ENCODE results near the gene RBL2. TPM values are rescaled to one million over a fixed set of nuclear protein-coding genes. Genes with fewer than 3 reads are reported as not detected.

RBL2 gene
- total and polyA plus RNA-seq, 9 of the 15 experiments (the other 6 are each of a cell fraction or from before 2014, with no cell fraction given): 7.8 to 76.3 (median 28.5) TPM

DNA sequence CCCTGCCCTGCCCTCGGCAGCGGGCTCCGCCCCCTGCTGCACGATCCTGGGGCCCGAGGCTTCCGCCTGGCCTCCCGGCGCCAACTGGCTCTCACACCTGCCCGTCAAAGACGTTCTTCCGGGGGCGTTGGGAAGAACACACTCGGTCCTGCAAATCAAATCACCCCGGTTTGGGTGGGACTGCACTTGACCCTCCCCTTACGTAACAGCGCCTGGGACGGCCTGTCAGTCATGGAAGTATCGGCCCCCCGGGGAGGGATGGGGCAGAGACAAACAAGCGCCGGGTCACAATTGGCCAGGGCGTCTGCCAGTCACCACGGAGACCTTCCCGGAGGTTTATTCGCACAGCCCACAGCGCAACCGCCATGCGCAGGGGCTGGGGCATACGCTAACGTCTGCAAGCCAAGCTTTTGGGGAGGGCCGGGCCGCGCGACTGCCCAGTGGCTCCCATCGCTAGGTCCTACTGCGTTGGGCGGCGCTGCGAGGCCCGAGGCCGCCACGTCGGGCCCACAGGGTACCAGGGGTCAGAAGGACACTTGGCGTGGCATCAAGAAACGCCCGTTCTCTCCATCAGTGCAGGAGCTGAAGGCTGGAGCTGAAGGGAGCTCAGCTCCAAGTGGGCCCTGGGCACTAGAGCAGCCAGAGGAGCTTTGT is 69.1 kb downstream of the RBL2 start (continued):
- TF ChIP-seq AFF1 (IDR thresholded peaks at IDR 0.05; ENCODE audit: low read depth in 1 of 2, partially characterized antibody in 2 of 2) (no peak), PRPF4 (IDR thresholded peaks at IDR 0.05; ENCODE audit: insufficient read depth, low read depth, low read length, poor library complexity, severe bottlenecking) (no peak), MAZ (CRISPR knock-in tag; conservative IDR thresholded peaks at IDR 0.05 in 1 of 2, IDR thresholded peaks at IDR 0.05 in 1 of 2) (peak; percentile 85 to 90), PHF20 (IDR thresholded peaks at IDR 0.05; ENCODE audit: partially characterized antibody) (peak; percentile 72), TCF7 (IDR thresholded peaks at IDR 0.05; ENCODE audit: borderline replicate concordance) (no peak), NCOA6 (IDR thresholded peaks at IDR 0.05) (0 out of 2 replicates have a peak, but pooled peaks have one; percentile 36), TRIM25 (IDR thresholded peaks at IDR 0.05; ENCODE audit: borderline replicate concordance) (no peak), NFYB (IDR thresholded peaks at IDR 0.05; ENCODE audit: extremely low read depth, insufficient read length) (peak; percentile 85), TCF15 (CRISPR knock-in tag; IDR thresholded peaks at IDR 0.05) (no peak), ZNF717 (CRISPR knock-in tag; IDR thresholded peaks at IDR 0.05) (no peak)
- TF ChIP-seq, protein P1, sequence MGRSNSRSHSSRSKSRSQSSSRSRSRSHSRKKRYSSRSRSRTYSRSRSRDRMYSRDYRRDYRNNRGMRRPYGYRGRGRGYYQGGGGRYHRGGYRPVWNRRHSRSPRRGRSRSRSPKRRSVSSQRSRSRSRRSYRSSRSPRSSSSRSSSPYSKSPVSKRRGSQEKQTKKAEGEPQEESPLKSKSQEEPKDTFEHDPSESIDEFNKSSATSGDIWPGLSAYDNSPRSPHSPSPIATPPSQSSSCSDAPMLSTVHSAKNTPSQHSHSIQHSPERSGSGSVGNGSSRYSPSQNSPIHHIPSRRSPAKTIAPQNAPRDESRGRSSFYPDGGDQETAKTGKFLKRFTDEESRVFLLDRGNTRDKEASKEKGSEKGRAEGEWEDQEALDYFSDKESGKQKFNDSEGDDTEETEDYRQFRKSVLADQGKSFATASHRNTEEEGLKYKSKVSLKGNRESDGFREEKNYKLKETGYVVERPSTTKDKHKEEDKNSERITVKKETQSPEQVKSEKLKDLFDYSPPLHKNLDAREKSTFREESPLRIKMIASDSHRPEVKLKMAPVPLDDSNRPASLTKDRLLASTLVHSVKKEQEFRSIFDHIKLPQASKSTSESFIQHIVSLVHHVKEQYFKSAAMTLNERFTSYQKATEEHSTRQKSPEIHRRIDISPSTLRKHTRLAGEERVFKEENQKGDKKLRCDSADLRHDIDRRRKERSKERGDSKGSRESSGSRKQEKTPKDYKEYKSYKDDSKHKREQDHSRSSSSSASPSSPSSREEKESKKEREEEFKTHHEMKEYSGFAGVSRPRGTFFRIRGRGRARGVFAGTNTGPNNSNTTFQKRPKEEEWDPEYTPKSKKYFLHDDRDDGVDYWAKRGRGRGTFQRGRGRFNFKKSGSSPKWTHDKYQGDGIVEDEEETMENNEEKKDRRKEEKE (IDR thresholded peaks at IDR 0.05; ENCODE audit: borderline replicate concordance in 1 of 2, control insufficient read depth in 1 of 2, low read depth in 2 of 2, low read length in 1 of 2): no peak
- TF ChIP-seq, protein P2, sequence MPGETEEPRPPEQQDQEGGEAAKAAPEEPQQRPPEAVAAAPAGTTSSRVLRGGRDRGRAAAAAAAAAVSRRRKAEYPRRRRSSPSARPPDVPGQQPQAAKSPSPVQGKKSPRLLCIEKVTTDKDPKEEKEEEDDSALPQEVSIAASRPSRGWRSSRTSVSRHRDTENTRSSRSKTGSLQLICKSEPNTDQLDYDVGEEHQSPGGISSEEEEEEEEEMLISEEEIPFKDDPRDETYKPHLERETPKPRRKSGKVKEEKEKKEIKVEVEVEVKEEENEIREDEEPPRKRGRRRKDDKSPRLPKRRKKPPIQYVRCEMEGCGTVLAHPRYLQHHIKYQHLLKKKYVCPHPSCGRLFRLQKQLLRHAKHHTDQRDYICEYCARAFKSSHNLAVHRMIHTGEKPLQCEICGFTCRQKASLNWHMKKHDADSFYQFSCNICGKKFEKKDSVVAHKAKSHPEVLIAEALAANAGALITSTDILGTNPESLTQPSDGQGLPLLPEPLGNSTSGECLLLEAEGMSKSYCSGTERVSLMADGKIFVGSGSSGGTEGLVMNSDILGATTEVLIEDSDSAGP (CRISPR knock-in tag; IDR thresholded peaks at IDR 0.05): no peak
